ENCODE results near the gene RIMBP3B. TPM values are rescaled to one million over a fixed set of nuclear protein-coding genes. Genes with fewer than 3 reads are reported as not detected.
"Not testable (repeated sequence)": the region's sequence is repeated elsewhere in the genome, so short reads cannot be mapped to it uniquely, and the experiment has no call there.

Gene RIMBP3B, protein sequence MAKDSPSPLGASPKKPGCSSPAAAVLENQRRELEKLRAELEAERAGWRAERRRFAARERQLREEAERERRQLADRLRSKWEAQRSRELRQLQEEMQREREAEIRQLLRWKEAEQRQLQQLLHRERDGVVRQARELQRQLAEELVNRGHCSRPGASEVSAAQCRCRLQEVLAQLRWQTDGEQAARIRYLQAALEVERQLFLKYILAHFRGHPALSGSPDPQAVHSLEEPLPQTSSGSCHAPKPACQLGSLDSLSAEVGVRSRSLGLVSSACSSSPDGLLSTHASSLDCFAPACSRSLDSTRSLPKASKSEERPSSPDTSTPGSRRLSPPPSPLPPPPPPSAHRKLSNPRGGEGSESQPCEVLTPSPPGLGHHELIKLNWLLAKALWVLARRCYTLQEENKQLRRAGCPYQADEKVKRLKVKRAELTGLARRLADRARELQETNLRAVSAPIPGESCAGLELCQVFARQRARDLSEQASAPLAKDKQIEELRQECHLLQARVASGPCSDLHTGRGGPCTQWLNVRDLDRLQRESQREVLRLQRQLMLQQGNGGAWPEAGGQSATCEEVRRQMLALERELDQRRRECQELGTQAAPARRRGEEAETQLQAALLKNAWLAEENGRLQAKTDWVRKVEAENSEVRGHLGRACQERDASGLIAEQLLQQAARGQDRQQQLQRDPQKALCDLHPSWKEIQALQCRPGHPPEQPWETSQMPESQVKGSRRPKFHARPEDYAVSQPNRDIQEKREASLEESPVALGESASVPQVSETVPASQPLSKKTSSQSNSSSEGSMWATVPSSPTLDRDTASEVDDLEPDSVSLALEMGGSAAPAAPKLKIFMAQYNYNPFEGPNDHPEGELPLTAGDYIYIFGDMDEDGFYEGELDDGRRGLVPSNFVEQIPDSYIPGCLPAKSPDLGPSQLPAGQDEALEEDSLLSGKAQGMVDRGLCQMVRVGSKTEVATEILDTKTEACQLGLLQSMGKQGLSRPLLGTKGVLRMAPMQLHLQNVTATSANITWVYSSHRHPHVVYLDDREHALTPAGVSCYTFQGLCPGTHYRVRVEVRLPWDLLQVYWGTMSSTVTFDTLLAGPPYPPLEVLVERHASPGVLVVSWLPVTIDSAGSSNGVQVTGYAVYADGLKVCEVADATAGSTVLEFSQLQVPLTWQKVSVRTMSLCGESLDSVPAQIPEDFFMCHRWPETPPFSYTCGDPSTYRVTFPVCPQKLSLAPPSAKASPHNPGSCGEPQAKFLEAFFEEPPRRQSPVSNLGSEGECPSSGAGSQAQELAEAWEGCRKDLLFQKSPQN (N-terminal part only)
- under 1 TPM in 1 of 4 donors, not detected in 3; 0.16 TPM for total RNA-seq

DNA sequence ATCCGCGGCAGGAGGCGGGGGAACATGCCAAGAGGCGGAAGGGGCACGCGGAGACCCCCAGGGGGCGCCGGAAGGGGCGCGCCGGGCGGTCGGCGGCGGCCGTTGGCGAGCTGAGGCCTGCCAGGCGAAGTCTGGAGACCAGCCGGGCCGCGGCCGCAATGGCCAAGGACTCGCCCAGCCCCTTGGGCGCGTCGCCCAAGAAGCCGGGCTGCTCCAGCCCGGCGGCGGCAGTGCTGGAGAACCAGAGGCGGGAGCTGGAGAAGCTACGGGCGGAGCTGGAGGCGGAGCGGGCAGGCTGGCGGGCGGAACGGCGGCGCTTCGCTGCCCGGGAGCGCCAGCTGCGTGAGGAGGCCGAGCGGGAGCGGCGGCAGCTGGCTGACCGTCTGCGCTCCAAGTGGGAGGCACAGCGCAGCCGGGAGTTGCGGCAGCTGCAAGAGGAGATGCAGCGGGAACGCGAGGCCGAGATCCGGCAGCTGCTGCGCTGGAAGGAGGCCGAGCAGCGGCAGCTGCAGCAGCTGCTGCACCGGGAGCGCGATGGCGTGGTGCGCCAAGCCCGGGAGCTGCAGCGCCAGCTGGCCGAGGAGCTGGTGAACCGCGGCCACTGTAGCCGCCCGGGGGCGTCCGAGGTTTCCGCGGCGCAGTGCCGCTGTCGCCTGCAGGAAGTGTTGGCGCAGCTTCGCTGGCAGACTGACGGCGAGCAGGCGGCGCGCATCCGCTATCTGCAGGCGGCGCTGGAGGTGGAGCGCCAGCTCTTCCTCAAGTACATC lies at the start of gene RIMBP3B:
RIMBP3B (plus strand) TSS at position 51 of the 767 bp plus-strand sequence; CDS start at position 159, 108 bp downstream.
- in situ Hi-C loops (cut with MboI; ENCODE audit: low pct_ligation_motif_present in 1 of 4, low pct_unique_long_range_greater_than_20kb in 1 of 4, low sequenced_read_pairs in 3 of 4); H3K9me3 ChIP-seq; H3K4me3 ChIP-seq; H3K4me1 ChIP-seq; DNase-seq; H3K36me3 ChIP-seq; intact Hi-C loops (cut with DNase I; ENCODE audit: low total_unique reads); H3K27ac ChIP-seq; H3K27me3 ChIP-seq: not testable (repeated sequence)
- no CpG with 5 or more reads among the region's 91 CpGs for WGBS, 2 donors (ENCODE audit: low coverage in 1 of 2)

GRCh38 chr22:21357527-21357926 lies 26.0 kb upstream of the RIMBP3B start:
- H3K4me1 ChIP-seq; H3K27ac ChIP-seq; H3K9me3 ChIP-seq; DNase-seq; H3K36me3 ChIP-seq; in situ Hi-C loops (cut with MboI; ENCODE audit: low pct_ligation_motif_present in 1 of 4, low pct_unique_long_range_greater_than_20kb in 1 of 4, low sequenced_read_pairs in 3 of 4); H3K27me3 ChIP-seq; H3K4me3 ChIP-seq; intact Hi-C loops (cut with DNase I; ENCODE audit: low total_unique reads): not testable (repeated sequence)
- no CpG with 5 or more reads among the region's 12 CpGs for WGBS, 2 donors (ENCODE audit: low coverage in 1 of 2)

- WGBS, 2 donors (ENCODE audit: low coverage in 1 of 2), result no CpG with 5 or more reads among the region's 59 CpGs
Observed at GRCh38 chr22:21360525-21360924, 23.0 kb upstream of the RIMBP3B start.

GRCh38 chr22:21362473-21362872 lies 21.1 kb upstream of the RIMBP3B start:
- DNase-seq; H3K9me3 ChIP-seq; H3K36me3 ChIP-seq; H3K4me3 ChIP-seq; intact Hi-C loops (cut with DNase I; ENCODE audit: low total_unique reads); H3K27me3 ChIP-seq; H3K4me1 ChIP-seq; H3K27ac ChIP-seq; in situ Hi-C loops (cut with MboI; ENCODE audit: low pct_ligation_motif_present in 1 of 4, low pct_unique_long_range_greater_than_20kb in 1 of 4, low sequenced_read_pairs in 3 of 4): not testable (repeated sequence)
- WGBS, 2 donors (ENCODE audit: low coverage in 1 of 2), result no CpG with 5 or more reads among the region's 4 CpGs

More at GRCh38 chr22:21360525-21360924, 23.0 kb upstream of the RIMBP3B start:
- H3K27me3 ChIP-seq; H3K9me3 ChIP-seq; H3K27ac ChIP-seq; H3K4me1 ChIP-seq; intact Hi-C loops (cut with DNase I; ENCODE audit: low total_unique reads); in situ Hi-C loops (cut with MboI; ENCODE audit: low pct_ligation_motif_present in 1 of 4, low pct_unique_long_range_greater_than_20kb in 1 of 4, low sequenced_read_pairs in 3 of 4); DNase-seq; H3K36me3 ChIP-seq; H3K4me3 ChIP-seq: not testable (repeated sequence)

DNA sequence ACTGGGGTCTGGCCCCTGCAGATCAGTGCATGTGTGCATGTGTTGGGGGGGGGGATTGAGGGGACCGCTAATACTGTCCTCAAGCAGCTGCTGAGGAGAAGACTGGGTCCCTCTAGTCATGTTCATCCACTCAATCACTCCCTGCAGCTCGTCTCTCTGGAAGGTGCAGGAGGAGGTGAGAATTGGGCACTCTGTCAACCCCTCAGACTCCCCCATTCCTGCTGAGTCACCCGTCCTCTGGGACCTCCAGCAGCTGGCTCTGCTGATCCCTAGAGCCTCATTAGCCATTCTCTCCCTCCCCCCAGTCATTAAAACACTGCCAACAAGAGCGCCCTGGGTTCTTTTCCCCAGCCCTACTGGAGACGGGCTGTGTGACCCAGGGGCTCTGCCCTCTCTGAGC lies 20.5 kb upstream of the RIMBP3B start:
- intact Hi-C loops (cut with DNase I; ENCODE audit: low total_unique reads); H3K4me3 ChIP-seq; H3K27ac ChIP-seq; in situ Hi-C loops (cut with MboI; ENCODE audit: low pct_ligation_motif_present in 1 of 4, low pct_unique_long_range_greater_than_20kb in 1 of 4, low sequenced_read_pairs in 3 of 4); H3K36me3 ChIP-seq; H3K27me3 ChIP-seq; H3K4me1 ChIP-seq; DNase-seq; H3K9me3 ChIP-seq: not testable (repeated sequence)
- 21% methylated on average over 3 of the region's 5 CpGs; no CpG with 5 or more reads in 1 of the 2 donors for WGBS, 2 donors (ENCODE audit: low coverage in 1 of 2)

- H3K4me3 ChIP-seq; H3K27me3 ChIP-seq; intact Hi-C loops (cut with DNase I; ENCODE audit: low total_unique reads); H3K36me3 ChIP-seq; H3K9me3 ChIP-seq; H3K4me1 ChIP-seq; H3K27ac ChIP-seq; DNase-seq; in situ Hi-C loops (cut with MboI; ENCODE audit: low pct_ligation_motif_present in 1 of 4, low pct_unique_long_range_greater_than_20kb in 1 of 4, low sequenced_read_pairs in 3 of 4): not testable (repeated sequence)
- no CpG with 5 or more reads among the region's 11 CpGs for WGBS, 2 donors (ENCODE audit: low coverage in 1 of 2)
Observed at GRCh38 chr22:21363803-21364202, 19.7 kb upstream of the RIMBP3B start.

- in situ Hi-C loops (cut with MboI; ENCODE audit: low pct_ligation_motif_present in 1 of 4, low pct_unique_long_range_greater_than_20kb in 1 of 4, low sequenced_read_pairs in 3 of 4); H3K36me3 ChIP-seq; H3K4me3 ChIP-seq; H3K9me3 ChIP-seq; H3K27me3 ChIP-seq; H3K4me1 ChIP-seq; DNase-seq; intact Hi-C loops (cut with DNase I; ENCODE audit: low total_unique reads); H3K27ac ChIP-seq: not testable (repeated sequence)
- WGBS, 2 donors (ENCODE audit: low coverage in 1 of 2), result no CpG with 5 or more reads among the region's 11 CpGs
Observed at GRCh38 chr22:21364362-21364761, 19.2 kb upstream of the RIMBP3B start.

- intact Hi-C loops (cut with DNase I; ENCODE audit: low total_unique reads); H3K36me3 ChIP-seq; H3K4me3 ChIP-seq; H3K27ac ChIP-seq; in situ Hi-C loops (cut with MboI; ENCODE audit: low pct_ligation_motif_present in 1 of 4, low pct_unique_long_range_greater_than_20kb in 1 of 4, low sequenced_read_pairs in 3 of 4); DNase-seq; H3K9me3 ChIP-seq; H3K4me1 ChIP-seq; H3K27me3 ChIP-seq: not testable (repeated sequence)
- WGBS, 2 donors (ENCODE audit: low coverage in 1 of 2), result no CpG with 5 or more reads among the region's 4 CpGs
Observed at GRCh38 chr22:21365337-21365736, 18.2 kb upstream of the RIMBP3B start.

- in situ Hi-C loops (cut with MboI; ENCODE audit: low pct_ligation_motif_present in 1 of 4, low pct_unique_long_range_greater_than_20kb in 1 of 4, low sequenced_read_pairs in 3 of 4); H3K27me3 ChIP-seq; H3K27ac ChIP-seq; DNase-seq; H3K9me3 ChIP-seq; intact Hi-C loops (cut with DNase I; ENCODE audit: low total_unique reads); H3K4me3 ChIP-seq; H3K36me3 ChIP-seq; H3K4me1 ChIP-seq: not testable (repeated sequence)
- no CpG with 5 or more reads among the region's 12 CpGs for WGBS, 2 donors (ENCODE audit: low coverage in 1 of 2)
Observed at GRCh38 chr22:21368603-21369310, 14.8 kb upstream of the RIMBP3B start.

Data from transverse colon (tissue), 4 donors.